GM12891 (cell line): ENCODE results near the gene GLRX5.

Experiments used
- DNase-seq: peaks from one replicate; pipeline ENCODE4 v3.0.0; 2011; ENCODE audit warnings: low spot score; ENCODE audit not compliant: insufficient read length
- FAIRE-seq: peaks from 2 replicates; lab custom pipeline; 2011; peaks lifted over from hg19 to GRCh38; lab: Jason Lieb, UNC
- PAX5 ChIP-seq: IDR thresholded peaks from 2 replicates; pipeline ENCODE4 v1.6.1; 2011; ENCODE audit warnings: low read length, moderate library complexity, mild to moderate bottlenecking; ENCODE audit not compliant: insufficient read depth, severe bottlenecking
- POLR2A ChIP-seq: IDR thresholded peaks from 2 replicates; pipeline ENCODE4 v1.6.1; 2011; ENCODE audit warnings: low read depth, low read length, control low read depth
- POLR2AphosphoS5 ChIP-seq: IDR thresholded peaks from 2 replicates; pipeline ENCODE4 v1.6.1; 2011; ENCODE audit warnings: low read depth, low read length, control low read depth
- POU2F2 ChIP-seq: IDR thresholded peaks from 2 replicates; pipeline ENCODE4 v1.6.1; 2011; ENCODE audit warnings: low read depth, mild to moderate bottlenecking, control low read depth, low read length, moderate library complexity
- SPI1 ChIP-seq: IDR thresholded peaks from 2 replicates; pipeline ENCODE4 v1.6.1; 2011; ENCODE audit warnings: low read depth, low read length, control low read depth
- TAF1 ChIP-seq: IDR thresholded peaks from 2 replicates; pipeline ENCODE4 v1.6.1; 2011; ENCODE audit warnings: low read depth, low read length, control low read depth

The GLRX5 gene

DNA sequence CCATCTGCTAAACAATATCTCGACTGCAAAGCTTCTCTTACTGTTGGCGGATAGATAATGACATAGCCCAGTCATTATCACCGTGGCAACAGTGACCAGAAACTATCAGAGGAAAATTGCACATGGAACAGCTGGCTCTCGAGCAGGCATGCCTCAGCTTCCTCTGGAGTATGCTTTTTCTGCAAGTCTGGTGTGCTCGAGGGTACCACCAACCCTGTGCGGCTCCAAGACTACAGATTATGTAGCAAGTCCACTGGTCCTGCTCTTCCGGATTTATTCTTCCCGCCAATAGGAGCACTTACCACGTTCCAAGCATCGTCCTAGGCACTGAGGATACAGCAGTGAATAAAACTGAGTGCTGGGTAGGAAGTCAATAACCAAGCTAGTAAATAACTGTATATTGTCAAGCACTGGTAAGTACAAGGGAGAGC lies 1.4 kb upstream of the GLRX5 start:
- TF ChIP-seq POLR2AphosphoS5 = no peak
- TF ChIP-seq PAX5 = no peak
- TF ChIP-seq SPI1 = no peak
- no peak for TF ChIP-seq TAF1
- no peak for TF ChIP-seq POLR2A
- no peak for TF ChIP-seq POU2F2
- DNase-seq = no peak
- FAIRE-seq = peak; percentile 77

DNA sequence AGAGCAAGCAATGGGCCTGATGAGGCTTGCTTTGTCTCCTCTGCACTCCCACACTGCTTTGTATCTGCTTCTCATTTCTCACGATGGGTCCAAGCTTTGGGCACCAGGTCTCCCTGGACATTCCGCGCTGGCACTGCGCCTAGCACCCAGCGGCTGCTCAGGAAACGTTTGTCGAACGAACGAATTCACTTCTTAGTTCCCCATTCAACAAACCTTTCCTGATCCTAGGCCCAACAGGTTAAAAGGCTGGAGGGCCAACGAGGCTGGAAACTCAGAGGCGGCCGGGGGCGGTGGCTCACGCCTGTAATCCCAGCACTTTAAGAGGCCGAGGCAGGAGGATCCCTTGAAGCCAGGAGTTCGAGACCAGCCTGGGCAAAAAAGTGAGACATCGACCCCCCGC lies 1.0 kb upstream of the GLRX5 start:
- TF ChIP-seq SPI1 = no peak
- no peak for TF ChIP-seq POLR2A
- TF ChIP-seq TAF1 = no peak
- no peak for TF ChIP-seq POLR2AphosphoS5
- no peak for TF ChIP-seq PAX5
- no peak for TF ChIP-seq POU2F2
- DNase-seq (no peak), FAIRE-seq (no peak)

DNA sequence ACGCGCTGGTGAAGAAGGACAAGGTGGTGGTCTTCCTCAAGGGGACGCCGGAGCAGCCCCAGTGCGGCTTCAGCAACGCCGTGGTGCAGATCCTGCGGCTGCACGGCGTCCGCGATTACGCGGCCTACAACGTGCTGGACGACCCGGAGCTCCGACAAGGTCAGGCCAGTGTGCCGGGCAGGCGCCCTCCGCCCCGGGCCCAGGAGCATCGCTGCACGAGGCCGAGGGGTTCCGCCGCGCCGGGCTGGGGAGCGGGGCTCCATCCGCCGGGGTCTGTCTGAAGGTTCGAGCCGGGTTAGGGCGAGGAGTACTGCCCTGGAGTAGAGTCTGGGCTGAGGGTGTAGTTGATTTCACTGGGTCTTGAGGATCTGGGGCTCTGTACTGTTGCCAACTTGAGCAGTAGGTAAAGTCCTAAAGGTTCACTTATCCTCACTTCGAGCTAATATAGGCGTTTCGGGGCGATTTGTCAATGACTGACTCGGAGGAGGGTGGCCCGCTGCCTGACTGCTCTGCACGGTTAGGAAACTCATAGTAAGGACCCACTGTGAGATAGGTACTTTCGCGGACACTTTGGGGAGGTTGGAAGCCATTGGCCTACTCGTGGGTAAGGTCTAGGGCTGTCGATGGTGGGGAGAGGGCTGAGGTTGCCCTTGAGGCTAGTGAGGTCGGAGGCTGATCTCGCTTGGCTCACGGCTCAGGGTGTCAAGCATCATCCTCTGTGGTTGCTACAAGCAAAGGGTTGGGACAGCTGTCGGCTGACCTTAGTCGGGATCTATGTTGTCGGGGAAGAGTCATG lies 574 bp downstream of the GLRX5 start:
- peak; percentile 57 for FAIRE-seq
- DNase-seq = no peak
- TF ChIP-seq TAF1 (0 out of 2 replicates have a peak, but pooled peaks have one; percentile 9), PAX5 (no peak)

DNA sequence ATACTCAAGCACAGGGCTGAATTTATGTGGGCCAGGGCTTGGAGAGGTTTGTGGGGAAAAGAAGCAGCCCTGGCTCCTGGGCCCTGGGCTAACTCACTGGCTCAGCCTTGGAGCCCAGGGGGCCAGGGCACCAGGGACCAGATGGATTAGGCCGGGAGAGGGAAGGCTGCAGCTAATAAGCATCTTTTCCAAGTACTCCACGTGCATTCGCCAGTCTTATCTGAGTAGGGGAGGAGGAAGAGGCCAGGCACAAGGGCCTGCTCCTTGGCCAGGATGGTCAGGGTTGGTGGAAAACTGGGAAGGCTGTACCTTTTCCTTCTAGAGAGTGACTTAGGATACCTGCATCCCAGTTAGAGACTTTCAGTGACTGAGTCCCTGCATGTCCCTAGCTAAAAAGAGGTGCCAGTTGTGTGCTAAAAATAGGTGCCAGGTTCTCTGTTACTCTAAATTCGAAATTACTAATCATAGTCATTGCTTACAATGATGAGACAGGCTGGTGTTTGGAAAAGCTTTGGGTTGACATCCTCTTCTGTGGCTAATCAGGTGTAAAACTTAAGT lies 1.3 kb downstream of the GLRX5 start:
- TF ChIP-seq TAF1 = no peak
- TF ChIP-seq SPI1 = no peak
- TF ChIP-seq POLR2AphosphoS5 = no peak
- FAIRE-seq (no peak), DNase-seq (no peak)

DNA sequence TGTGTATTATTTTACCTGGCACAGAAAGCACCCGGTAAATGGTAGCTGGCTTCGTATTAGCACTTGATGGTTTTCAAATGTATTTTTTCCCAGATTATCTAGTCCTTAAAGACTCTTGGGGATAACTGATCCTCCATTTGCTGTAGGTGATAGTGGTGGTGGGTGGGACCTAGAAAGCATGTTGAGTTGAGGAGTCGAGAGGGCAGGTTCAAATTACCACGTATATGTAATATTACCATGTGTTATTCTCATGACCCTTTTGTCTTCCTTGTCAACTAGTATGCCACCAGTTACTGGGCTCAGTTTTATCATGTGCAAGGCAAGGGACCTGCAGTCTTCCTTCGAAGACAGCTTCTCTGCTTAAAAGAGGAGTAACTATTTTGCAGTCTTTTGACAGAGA lies 1.8 kb downstream of the GLRX5 start:
- FAIRE-seq (no peak), DNase-seq (no peak)
- no peak for TF ChIP-seq PAX5
- TF ChIP-seq POLR2A = no peak
- no peak for TF ChIP-seq SPI1
- no peak for TF ChIP-seq TAF1
- no peak for TF ChIP-seq POLR2AphosphoS5
- no peak for TF ChIP-seq POU2F2

DNA sequence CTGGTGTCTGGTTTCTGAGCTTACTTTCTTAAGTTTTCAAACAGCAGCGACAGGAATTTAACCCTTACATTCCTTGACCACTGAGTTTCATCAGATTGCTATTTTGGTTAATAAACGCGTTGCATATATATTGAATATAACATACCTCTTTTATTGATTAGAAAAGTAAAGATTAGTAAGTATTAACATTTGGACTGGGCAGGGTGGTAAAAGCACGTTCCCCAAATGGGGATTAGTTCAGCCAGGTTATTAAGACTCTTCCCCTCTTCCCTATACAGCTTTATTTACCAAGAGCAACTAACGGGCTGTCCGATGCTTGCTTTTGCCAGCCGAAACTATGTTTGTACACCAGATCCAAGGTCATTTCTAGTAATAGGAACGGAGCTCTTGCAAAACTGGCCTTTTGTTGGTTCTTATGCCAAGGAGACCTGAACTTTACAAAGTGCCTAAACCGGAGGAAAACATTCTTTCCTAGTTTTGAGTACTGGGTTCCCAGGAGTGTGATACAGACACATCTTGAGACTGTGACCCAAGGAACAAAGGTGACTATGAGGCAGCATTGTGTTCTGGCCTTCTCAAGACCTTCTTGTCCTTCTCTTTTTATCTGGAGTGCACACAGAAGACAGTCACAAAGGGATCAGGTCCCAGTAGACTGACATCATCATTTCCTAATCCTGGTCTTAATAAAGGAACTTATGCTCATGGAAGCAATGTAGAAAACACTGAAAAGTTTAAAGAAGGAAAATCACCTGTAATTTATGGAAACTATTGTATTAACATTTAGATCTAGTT lies 2.6 kb downstream of the GLRX5 start:
- FAIRE-seq (no peak), DNase-seq (no peak)
- no peak for TF ChIP-seq PAX5
- TF ChIP-seq SPI1 = no peak
- no peak for TF ChIP-seq POLR2A
- TF ChIP-seq POLR2AphosphoS5 = no peak
- TF ChIP-seq POU2F2 = no peak
- no peak for TF ChIP-seq TAF1

DNA sequence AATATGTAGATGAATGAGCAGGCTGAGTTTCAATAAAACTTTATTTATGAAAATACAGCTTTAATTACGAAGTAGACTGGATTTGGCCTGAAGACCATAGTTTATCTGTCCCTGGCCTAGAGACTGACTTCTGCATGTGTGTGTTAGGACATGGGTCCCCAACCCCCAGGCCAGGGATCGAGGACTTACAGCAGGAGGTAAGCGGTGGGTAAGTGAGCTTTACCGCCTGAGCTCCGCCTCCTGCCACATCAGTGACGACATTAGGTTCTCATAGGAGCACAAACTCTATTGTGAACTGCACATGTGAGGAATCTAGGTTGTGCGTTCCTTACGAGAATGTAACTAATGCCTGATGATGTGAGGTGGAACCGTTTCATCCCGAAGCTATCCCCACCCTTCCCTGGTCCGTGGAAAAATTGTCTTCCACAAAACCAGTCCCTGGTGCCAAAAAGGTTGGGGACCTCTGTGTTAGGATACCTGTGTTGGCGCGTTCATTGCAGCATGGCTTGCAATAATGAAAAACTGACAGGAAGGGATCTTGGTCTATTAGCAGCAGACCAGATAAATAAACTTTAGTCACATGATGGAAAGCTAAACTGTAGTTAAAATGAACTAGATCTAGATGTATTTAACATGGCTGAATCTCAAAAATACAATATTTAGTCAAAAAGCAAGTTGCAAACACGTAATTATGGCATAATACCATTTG lies 4.1 kb downstream of the GLRX5 start:
- TF ChIP-seq SPI1 (no peak), POLR2A (no peak), TAF1 (no peak), POLR2AphosphoS5 (no peak), POU2F2 (no peak), PAX5 (no peak)
- no peak for FAIRE-seq
- no peak for DNase-seq

DNA sequence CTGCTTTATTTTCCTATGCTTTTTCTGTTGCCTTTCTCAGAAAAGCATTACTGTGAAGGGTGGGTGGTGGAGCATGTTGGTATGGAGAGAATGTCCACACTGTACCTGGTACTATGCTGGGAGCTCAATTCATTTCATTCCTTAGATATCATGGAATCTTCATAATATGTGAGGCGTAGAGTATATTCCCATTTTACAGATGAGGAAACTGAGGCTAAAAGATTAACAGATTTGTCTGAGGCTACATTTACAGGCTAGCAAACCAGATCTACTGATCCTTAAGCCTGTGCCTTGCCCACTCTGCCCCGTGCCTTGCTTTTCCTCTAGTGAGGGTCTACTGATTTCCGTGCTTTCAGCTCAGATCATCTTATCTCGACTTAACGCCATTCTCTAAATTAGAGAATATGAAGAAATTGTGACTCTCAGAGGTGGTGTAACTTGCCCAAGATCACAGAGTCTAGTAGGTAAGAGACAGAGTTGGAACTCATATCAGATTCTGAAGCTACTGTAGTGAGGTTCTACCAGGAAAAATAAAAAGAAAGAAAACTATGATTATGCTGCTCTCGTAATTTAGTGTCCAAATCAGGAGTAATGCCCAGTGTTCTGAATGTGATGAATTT lies 5.5 kb downstream of the GLRX5 start:
- no peak for TF ChIP-seq SPI1
- TF ChIP-seq POLR2AphosphoS5 = no peak
- TF ChIP-seq POLR2A = no peak
- TF ChIP-seq PAX5 = no peak
- TF ChIP-seq POU2F2 = no peak
- no peak for TF ChIP-seq TAF1
- DNase-seq (no peak), FAIRE-seq (no peak)

DNA sequence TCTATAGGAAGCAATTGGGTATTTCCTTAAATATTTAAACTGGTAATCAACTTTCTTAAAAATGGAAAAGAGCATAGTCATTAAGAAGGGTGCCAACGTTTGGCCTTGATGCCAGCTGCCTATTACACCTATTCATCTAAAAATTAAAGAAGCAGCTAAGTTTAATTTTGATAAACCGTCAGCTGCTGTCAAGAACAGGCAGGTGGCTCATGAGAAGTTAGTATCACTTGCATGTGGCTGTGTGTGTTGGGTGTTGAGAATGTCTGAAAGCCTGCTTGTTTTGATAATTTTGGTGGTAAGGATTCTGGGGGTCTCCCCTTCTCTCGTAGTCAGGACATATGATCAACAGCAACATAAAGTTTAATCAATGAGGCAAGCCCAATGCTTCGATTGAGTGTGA lies 6.5 kb downstream of the GLRX5 start:
- FAIRE-seq (no peak), DNase-seq (no peak)
- TF ChIP-seq PAX5 (no peak), SPI1 (no peak), POLR2A (no peak)
